ENCODE results near the gene HIPK2. TPM values are rescaled to one million over a fixed set of nuclear protein-coding genes. Genes with fewer than 3 reads are reported as not detected.

HIPK2 gene
- total RNA-seq, 2 donors from 2014 or later: 28.7 to 35.4 TPM

DNA sequence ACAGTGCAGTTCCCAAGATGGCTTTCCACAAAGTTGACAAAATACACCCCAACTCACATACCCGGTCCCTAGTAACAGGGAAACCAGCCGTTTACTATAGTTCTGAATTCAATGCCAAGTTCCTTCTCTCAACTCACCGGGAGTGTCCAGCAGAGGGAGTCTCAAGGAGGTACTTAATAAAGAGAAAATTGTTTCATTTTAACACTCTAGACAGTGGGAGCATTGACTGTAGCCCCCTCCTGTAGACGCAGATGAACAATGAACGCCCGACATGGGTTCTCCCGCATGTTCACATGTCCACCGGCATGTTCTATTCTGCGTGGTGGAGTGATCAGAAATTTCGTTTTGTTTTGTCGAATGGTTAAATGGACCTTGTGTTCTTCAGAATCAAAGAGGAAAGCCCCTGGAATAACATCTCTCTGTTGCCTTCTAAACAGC lies 1.9 kb downstream of the HIPK2 start:
- H3K27ac Mint-ChIP-seq: no peak overlapping the region

DNA sequence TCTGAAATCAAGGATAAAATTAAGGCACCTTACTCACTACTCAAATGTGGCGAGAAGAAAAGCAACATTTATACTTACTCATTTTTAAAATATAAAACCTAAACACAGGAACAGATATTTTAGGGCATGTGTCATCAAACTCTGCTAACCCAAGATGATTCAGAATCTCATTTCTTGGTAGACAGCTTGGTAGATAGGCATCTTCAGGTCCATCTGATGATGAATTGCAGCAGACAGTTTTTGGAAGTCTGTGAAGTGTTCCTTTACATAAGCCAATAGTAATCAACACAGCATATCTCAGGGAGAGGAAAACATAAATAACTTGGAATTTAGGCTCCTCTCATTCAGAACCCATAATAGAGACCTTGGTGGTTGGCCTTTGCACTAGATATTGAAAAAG lies 3.4 kb downstream of the HIPK2 start:
- ATAC-seq (replicated peaks in 1 of 2) (peak; percentile 67 to 69), DNase-seq (no peak)
- H3K36me3 Mint-ChIP-seq (ENCODE audit: insufficient read depth in 2 of 2): peaks cover 7% of the 10 kb centered on the region in 2 donors
- H3K4me1 Mint-ChIP-seq (ENCODE audit: low read depth): peaks cover 83% of the 10 kb centered on the region
- peak overlapping the region; percentile 75 for H3K27ac Mint-ChIP-seq
- H3K27me3 Mint-ChIP-seq (ENCODE audit: low read depth): peaks cover 8% of the 10 kb centered on the region
- H3K9me3 Mint-ChIP-seq: no peaks in the 10 kb centered on the region
- H3K4me3 Mint-ChIP-seq: peak overlapping the region; percentile 97 to 99

More for the DNA sequence above, 1.9 kb downstream of the HIPK2 start:
- H3K27me3 Mint-ChIP-seq (ENCODE audit: low read depth): peaks cover 19% of the 10 kb centered on the region
- no peaks in the 10 kb centered on the region for H3K9me3 Mint-ChIP-seq
- ATAC-seq (replicated peaks in 1 of 2) (peak; percentile 10 to 11), DNase-seq (peak; percentile 49 to 61)
- H3K36me3 Mint-ChIP-seq (ENCODE audit: insufficient read depth in 2 of 2): peaks cover 7% of the 10 kb centered on the region in 2 donors
- H3K4me3 Mint-ChIP-seq: peak overlapping the region; percentile 97 to 99
- H3K4me1 Mint-ChIP-seq (ENCODE audit: low read depth): peaks cover 71% of the 10 kb centered on the region

DNA sequence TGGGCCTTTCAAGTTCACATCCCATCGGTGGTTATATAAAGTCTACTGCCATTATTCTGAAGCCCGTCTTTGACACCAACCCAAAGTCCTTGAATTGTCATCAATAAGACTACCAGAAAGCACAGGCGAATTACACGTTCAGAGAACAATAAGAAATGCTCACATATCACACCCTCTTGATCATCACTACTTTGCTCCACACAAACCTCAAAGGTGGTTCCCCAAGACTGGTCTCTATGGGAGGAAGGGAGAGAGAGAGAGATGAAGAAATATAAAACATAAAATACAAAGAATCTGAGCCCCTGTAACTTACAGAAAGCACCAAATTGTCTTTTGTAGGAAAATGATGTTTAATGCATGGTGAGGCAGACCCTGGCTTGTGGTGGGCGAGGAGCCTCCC lies 4.4 kb downstream of the HIPK2 start:
- peak; percentile 39 to 53 for ATAC-seq (replicated peaks in 1 of 2)
- Mint-ChIP-seq H3K4me3 (peak overlapping the region; percentile 78 to 97), H3K27me3 (ENCODE audit: low read depth) (no peaks in the 10 kb centered on the region)

DNA sequence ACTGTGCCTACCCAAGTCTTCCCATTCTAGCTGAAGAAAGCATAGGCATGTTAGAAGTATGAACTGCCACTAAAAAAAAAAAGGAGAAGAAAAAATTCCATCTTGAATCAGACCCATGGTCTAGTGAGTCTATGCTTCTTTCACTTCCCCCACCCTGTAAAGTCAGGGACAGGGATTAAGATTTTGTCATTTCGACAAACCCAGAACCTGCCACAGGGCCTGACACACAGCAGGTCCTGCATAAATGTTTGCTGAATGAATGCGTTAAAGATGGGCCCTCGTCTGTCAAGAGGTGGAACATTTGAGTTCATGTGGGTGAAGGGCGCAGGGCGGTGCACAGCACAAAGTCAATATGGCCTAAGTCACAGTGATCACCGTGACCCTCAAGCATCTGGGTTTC lies 4.9 kb downstream of the HIPK2 start:
- Mint-ChIP-seq H3K27me3 (ENCODE audit: low read depth) (no peaks in the 10 kb centered on the region), H3K9me3 (no peaks in the 10 kb centered on the region), H3K4me3 (peak overlapping the region; percentile 78 to 97), H3K27ac (no peak overlapping the region), H3K4me1 (ENCODE audit: low read depth) (peaks cover 86% of the 10 kb centered on the region), H3K36me3 (ENCODE audit: insufficient read depth in 2 of 2) (peaks cover 5 to 7% of the 10 kb centered on the region in 2 donors)
- ATAC-seq (replicated peaks in 1 of 2) (no peak), DNase-seq (no peak)

More for the DNA sequence above, 4.4 kb downstream of the HIPK2 start:
- no peaks in the 10 kb centered on the region for H3K9me3 Mint-ChIP-seq
- peaks cover 83% of the 10 kb centered on the region for H3K4me1 Mint-ChIP-seq (ENCODE audit: low read depth)
- peaks cover 5 to 7% of the 10 kb centered on the region in 2 donors for H3K36me3 Mint-ChIP-seq (ENCODE audit: insufficient read depth in 2 of 2)
- peak overlapping the region; percentile 14 for H3K27ac Mint-ChIP-seq
- peak; percentile 41 to 44 for DNase-seq

DNA sequence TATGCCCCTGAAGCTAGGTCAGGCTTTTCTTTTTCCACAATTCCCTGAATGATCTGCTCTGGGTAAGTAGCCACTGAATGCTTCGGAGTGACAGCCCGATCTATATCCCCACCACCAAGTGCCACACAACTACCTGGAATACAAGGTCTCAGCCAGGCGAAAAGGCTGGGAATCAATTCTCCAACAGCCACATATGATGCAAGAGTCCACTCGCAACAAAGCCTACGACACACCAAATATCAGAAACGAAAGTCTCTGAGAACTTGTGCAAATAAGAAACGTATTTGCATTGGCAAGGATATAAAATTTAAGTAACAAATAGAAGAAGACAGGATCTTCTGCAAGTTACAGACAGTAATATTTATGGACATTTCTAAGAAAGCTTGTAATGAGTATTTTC lies 5.7 kb downstream of the HIPK2 start:
- Mint-ChIP-seq H3K36me3 (ENCODE audit: insufficient read depth in 2 of 2) (peaks cover 5 to 7% of the 10 kb centered on the region in 2 donors), H3K27ac (no peak overlapping the region), H3K9me3 (no peaks in the 10 kb centered on the region), H3K4me3 (no peak overlapping the region), H3K4me1 (ENCODE audit: low read depth) (peaks cover 93% of the 10 kb centered on the region), H3K27me3 (ENCODE audit: low read depth) (no peaks in the 10 kb centered on the region)
- no peak for DNase-seq
- no peak for ATAC-seq (replicated peaks in 1 of 2)

DNA sequence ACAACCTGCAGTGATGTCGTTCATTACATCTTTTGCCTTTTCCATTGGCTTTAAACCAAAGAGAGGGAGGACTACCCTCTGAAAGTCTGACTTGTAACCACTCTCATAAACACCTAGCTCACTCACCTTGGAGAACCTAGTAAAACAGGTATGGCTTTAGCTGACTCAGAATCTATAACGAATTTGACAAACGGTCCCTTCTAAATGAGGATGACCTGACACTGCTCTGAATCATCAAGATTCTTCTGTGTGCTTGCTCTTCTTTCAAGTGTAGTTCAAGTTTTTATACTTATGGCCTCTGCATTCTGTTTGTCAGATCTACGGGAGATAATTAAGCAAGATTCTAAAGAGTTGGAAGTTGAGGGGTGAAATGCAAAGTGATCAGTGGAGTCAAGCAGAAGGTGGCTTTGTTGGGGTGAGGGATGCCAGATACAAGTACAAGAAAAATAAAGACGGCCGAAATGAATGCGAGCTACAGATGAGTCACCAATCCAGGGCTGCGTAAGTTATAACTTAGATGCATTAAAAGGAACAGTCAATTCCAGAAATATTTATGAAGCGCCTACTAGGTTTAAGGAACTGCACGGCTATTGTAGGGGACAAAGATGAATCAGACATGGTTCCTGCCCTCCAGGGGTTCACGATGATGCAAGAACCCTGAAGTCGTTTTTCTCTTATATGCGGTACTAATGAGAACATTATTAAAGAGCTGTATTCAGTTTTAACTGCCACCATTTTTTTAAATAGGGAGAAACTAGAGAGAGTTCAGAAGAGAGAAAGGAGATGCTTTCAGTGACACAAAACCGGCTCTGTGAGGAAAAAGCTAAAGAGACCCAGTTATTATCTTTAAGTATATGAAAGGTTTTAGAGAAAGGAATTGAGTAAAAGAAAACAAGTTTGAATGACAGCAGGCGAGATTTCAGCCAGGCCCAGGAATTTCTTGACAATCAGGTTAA lies 6.5 kb downstream of the HIPK2 start:
- peaks cover 99% of the 10 kb centered on the region for H3K4me1 Mint-ChIP-seq (ENCODE audit: low read depth)
- DNase-seq: no peak
- H3K27me3 Mint-ChIP-seq (ENCODE audit: low read depth): no peaks in the 10 kb centered on the region
- H3K4me3 Mint-ChIP-seq: peak overlapping the region; percentile 52 to 75
- peak; percentile 50 to 59 for ATAC-seq (replicated peaks in 1 of 2)
- H3K9me3 Mint-ChIP-seq: no peaks in the 10 kb centered on the region
- peak overlapping the region; percentile 74 for H3K27ac Mint-ChIP-seq
- peaks cover 0 to 2% of the 10 kb centered on the region in 2 donors for H3K36me3 Mint-ChIP-seq (ENCODE audit: insufficient read depth in 2 of 2)

DNA sequence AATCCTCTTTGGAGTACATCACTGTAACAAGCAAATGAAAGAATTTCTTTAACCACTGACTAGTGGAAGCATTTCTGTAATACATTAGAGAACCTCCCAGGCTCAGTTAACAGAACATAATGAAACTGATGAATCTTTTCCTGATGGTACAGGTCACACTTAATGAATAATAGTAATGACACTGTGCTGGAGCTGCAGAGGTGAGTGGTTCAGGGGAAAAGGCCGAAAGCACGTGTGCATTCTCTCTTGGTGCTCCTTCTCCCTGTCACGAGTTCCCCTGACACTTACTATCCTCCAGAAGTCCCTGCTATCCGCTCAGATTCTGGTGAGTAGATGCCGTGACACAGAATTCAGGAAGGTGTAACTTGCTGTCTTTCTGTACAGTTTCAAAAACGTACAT lies 8.0 kb downstream of the HIPK2 start:
- no peak for ATAC-seq (replicated peaks in 1 of 2)
- Mint-ChIP-seq H3K9me3 (no peaks in the 10 kb centered on the region), H3K4me1 (ENCODE audit: low read depth) (peaks cover 84% of the 10 kb centered on the region), H3K27ac (peak overlapping the region; percentile 31), H3K4me3 (peak overlapping the region in 1 of 2 donors; percentile 71), H3K36me3 (ENCODE audit: insufficient read depth in 2 of 2) (peaks cover 0 to 2% of the 10 kb centered on the region in 2 donors), H3K27me3 (ENCODE audit: low read depth) (no peaks in the 10 kb centered on the region)
- no peak for DNase-seq

DNA sequence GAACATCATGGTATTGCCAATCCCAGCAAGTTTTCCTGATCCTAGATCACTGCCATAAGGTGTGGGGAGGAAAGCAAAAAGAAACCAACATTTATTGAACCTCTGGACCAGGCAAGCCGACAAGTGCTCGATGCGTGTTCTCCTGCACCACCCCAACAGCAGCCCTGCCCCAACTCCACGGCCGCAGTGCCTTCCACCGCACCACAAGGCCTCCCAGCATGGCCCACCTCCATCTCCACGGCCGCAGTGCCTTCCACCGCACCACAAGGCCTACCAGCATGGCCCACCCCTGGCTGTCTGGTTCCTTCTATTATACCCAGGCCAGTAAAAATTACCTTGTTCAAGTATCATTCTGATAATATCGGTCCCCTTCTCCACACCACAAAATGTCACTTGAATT lies 8.7 kb downstream of the HIPK2 start:
- H3K9me3 Mint-ChIP-seq: no peaks in the 10 kb centered on the region
- no peak for ATAC-seq (replicated peaks in 1 of 2)
- H3K27ac Mint-ChIP-seq: peak overlapping the region; percentile 31
- H3K4me3 Mint-ChIP-seq: peak overlapping the region; percentile 71 to 75
- H3K27me3 Mint-ChIP-seq (ENCODE audit: low read depth): no peaks in the 10 kb centered on the region
- peaks cover 0 to 2% of the 10 kb centered on the region in 2 donors for H3K36me3 Mint-ChIP-seq (ENCODE audit: insufficient read depth in 2 of 2)
- DNase-seq: no peak
- peaks cover 78% of the 10 kb centered on the region for H3K4me1 Mint-ChIP-seq (ENCODE audit: low read depth)

DNA sequence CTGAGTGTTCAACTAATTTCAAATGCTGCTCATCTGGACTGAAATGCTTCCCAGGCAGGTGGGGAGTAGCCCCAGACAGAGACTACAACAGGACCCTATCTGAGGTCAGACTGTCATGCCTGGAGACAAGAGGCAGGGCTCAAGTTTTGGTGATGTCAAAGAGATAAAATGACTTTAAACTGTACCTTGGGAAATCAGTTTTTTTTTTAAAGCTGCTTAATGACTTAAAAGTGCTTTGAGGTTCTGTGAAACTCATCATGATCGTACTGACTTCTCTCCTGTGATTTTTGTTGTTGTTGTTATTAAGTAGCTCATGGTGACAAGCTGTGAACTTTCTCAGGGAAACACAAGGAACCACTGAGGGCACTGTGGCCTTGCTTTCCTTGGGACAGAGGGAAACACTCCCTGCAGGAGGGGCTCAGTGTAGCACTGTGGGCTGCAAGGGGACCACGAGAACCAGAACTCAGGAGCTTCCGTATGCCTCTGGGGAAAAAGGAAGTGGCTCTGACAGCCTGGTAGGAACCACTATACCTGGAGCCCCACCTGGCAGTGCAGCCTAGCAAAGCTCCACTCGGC lies 9.5 kb downstream of the HIPK2 start:
- ATAC-seq (replicated peaks in 1 of 2): peak in 1 of 2 donors; percentile 22
- H3K9me3 Mint-ChIP-seq: no peaks in the 10 kb centered on the region
- H3K4me3 Mint-ChIP-seq: peak overlapping the region; percentile 71 to 75

DNA sequence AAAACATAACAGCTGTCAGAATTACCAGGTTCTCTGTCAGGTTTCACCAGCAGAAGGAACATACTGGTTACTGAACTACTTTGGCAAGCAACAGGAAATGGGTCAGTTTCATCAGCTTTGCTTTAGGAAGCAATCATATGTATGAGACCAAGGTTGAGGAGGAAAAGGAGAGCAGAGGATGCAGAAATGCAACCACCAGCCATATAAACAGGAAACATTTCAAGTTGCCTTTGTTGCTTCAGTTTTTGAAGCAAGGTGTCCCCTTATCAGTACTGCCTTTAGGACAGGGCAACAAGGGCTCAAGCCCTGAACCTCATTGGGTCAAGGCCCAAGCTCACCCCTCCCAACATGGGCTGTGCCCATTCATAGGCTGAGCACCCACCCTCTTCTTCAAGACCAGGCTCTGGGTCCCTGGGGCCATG lies 10.2 kb downstream of the HIPK2 start:
- peak overlapping the region; percentile 71 to 75 for H3K4me3 Mint-ChIP-seq
- ATAC-seq (replicated peaks in 1 of 2): peak; percentile 72 to 78
- peaks cover 0 to 2% of the 10 kb centered on the region in 2 donors for H3K36me3 Mint-ChIP-seq (ENCODE audit: insufficient read depth in 2 of 2)

More for the DNA sequence above, 9.5 kb downstream of the HIPK2 start:
- H3K36me3 Mint-ChIP-seq (ENCODE audit: insufficient read depth in 2 of 2): peaks cover 0 to 2% of the 10 kb centered on the region in 2 donors
- no peak for DNase-seq
- peaks cover 71% of the 10 kb centered on the region for H3K4me1 Mint-ChIP-seq (ENCODE audit: low read depth)
- H3K27ac Mint-ChIP-seq: peak overlapping the region; percentile 91
- H3K27me3 Mint-ChIP-seq (ENCODE audit: low read depth): no peaks in the 10 kb centered on the region

DNA sequence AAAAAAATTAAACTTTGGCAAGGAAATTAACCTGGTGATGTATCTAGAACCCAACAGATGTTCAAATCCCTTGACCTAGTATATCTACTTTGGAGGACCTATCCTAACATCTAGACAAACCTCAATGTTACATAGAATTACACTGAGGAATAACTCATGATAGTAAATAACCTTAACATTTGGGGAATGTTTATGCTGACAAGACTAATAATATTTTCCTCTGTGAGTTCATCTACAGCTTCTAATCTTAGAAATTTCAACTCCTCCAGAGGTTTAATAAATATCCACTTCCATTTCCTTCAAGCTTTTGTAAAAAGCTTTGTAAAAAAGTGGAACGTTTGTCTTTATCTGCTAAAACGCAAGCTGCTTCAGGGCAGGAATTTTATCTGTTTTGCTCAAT lies 12.7 kb downstream of the HIPK2 start:
- Mint-ChIP-seq H3K4me3 (no peak overlapping the region), H3K27ac (no peak overlapping the region), H3K9me3 (no peaks in the 10 kb centered on the region), H3K4me1 (ENCODE audit: low read depth) (peaks cover 57% of the 10 kb centered on the region), H3K36me3 (ENCODE audit: insufficient read depth in 2 of 2) (no peaks in the 10 kb centered on the region), H3K27me3 (ENCODE audit: low read depth) (no peaks in the 10 kb centered on the region)
- ATAC-seq (replicated peaks in 1 of 2) (no peak), DNase-seq (no peak)

More for the DNA sequence above, 10.2 kb downstream of the HIPK2 start:
- no peaks in the 10 kb centered on the region for H3K9me3 Mint-ChIP-seq
- H3K27me3 Mint-ChIP-seq (ENCODE audit: low read depth): no peaks in the 10 kb centered on the region
- H3K4me1 Mint-ChIP-seq (ENCODE audit: low read depth): peaks cover 70% of the 10 kb centered on the region
- DNase-seq: peak in 1 of 2 donors; percentile 36
- peak overlapping the region; percentile 91 for H3K27ac Mint-ChIP-seq

DNA sequence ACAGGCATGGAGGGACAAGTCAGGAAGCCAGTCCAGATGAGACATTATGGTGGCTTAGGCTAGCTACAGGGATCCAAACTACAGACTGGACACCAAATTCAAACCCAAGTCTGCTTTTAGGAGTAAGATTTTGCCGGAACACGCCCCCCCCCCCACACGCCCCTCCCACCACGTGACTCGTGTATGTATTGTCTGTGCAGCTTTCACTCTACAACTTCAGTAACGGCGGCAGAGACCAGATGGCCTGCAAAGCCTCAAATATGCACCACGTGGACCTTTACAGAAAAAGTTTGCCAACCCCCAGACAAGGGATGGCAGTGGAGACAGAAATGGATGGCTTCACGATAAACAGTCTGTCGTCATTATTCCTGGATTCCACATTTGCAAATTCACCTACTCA lies 14.5 kb downstream of the HIPK2 start:
- ATAC-seq (replicated peaks in 1 of 2) (no peak), DNase-seq (no peak)
- Mint-ChIP-seq H3K4me1 (ENCODE audit: low read depth) (peaks cover 46% of the 10 kb centered on the region), H3K27me3 (ENCODE audit: low read depth) (no peaks in the 10 kb centered on the region), H3K36me3 (ENCODE audit: insufficient read depth in 2 of 2) (no peaks in the 10 kb centered on the region), H3K9me3 (no peaks in the 10 kb centered on the region), H3K4me3 (no peak overlapping the region), H3K27ac (no peak overlapping the region)

DNA sequence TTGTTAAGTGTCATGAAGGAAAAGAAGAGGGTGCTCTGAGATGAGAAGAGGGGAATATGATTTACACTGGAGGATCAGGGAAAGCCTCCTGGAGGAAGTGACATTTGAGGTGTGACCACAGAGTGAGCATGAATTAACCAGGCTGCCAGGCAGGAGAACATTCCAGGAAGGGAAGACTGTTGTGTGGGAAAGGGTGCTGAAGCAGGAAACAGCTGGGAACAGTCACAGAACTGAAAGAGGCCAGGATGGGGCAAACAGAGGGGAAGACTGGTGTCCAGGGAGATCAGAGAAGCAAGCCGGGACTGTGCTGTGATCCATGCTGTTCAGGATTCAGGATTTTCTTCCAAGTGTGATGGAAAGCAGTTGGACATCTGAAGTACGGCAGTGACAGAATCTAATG lies 14.9 kb downstream of the HIPK2 start:
- peak overlapping the region; percentile 4 for H3K27ac Mint-ChIP-seq
- no peaks in the 10 kb centered on the region for H3K27me3 Mint-ChIP-seq (ENCODE audit: low read depth)
- H3K36me3 Mint-ChIP-seq (ENCODE audit: insufficient read depth in 2 of 2): no peaks in the 10 kb centered on the region
- no peaks in the 10 kb centered on the region for H3K9me3 Mint-ChIP-seq
- peaks cover 43% of the 10 kb centered on the region for H3K4me1 Mint-ChIP-seq (ENCODE audit: low read depth)
- DNase-seq (no peak), ATAC-seq (replicated peaks in 1 of 2) (no peak)
- no peak overlapping the region for H3K4me3 Mint-ChIP-seq
